NCI-H345 treated with DMSO at 0.1 percent for 48 hours (cell line): ENCODE results near the gene CLEC19A.
"Not testable (repeated sequence)": the region's sequence is repeated elsewhere in the genome, so short reads cannot be mapped to it uniquely, and the experiment has no call there.

ENCODE experiments used
- DNase-seq: peaks from one replicate; lab custom pipeline; 2025; ENCODE audit not compliant: unreplicated experiment; lab: John Stamatoyannopoulos, UW

The CLEC19A gene

GRCh38 chr16:19321186-19321585 is 35.7 kb downstream of the CLEC19A start:
- not testable (repeated sequence) for DNase-seq

DNA sequence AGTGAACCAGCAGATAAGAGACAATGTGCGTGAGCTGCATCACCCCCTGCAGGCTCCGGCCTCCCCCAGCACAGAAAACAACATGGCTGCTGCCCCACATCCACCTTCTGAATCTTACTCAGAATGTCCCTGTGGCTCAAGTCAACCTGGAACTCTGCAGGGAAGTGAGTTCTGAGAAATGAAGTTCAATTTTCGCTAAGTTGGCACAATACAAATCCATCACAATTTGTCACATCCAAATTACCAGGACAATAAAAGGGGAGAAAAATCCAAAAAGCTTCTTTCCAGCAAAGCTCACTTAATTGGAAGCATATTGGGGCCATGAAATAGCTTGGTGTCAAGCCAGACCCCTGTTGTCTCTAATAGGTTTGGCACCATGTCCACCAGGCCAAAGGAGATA is 38.1 kb downstream of the CLEC19A start:
- no peak for DNase-seq

DNA sequence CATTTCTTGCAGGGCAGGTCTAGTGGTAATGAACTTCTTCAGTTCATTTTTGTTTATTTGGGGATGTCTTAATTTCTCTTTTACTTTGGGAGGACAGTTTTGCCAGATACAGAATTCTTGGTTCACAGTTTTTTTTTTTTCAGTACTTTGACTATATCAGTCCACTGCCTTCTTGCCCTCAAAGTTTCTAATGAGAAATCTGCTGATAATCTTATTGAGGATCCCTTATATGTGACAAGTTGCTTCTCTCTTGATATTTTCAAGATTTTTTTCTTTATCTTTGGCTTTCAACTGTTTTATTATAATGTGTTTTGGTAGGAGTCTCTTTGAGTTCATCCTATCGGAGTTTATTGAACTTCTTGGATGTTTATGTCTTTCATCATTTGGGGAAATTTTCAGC is 42.8 kb downstream of the CLEC19A start:
- no peak for DNase-seq

- no peak for DNase-seq
Measured at GRCh38 chr16:19329932-19330331, 44.4 kb downstream of the CLEC19A start.

DNA sequence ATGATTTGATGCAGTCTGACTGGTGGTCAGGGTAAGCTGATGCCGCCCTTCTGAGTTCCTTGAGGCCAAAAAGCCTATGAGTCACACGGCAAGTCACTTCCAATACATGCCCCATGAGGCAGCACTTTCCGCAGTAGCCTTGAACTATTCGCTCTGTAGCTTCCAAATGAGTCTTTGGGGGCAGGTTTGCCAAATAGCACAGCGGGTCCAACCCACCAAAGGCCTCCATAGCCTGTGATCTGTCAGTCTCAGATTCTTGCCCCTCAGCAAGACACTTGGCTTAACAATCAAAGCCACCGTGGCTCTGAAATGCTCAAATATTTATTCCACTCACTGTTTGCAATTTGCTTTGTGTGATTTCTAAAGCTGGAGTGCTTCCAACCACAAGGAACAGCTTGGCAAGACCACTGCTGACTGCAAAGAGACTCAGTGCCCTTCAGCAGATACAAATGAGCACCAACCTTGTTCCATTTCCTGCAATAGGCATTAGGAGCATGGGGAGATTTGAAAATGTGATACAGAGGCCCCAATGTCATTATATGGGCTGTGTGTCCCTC is 45.4 kb downstream of the CLEC19A start:
- no peak for DNase-seq

DNA sequence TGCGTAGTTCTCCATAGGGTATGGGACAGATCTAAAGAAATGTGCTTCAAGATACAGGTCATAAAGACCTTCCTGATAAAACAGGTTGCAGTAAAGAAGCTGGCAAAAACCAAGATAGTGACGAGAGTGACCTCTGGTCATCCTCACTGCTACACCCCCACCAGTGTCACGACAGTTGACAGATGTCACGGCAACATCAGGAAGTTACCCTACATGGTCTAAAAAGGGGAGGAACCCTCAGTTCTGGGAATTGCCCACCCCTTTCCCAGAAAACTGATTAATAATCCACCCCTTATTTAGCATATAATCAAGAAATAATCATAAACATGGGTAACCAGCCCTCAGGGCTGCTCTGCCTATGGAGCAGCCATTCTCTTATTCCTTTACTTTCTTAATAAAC is 46.3 kb downstream of the CLEC19A start:
- no peak for DNase-seq

DNA sequence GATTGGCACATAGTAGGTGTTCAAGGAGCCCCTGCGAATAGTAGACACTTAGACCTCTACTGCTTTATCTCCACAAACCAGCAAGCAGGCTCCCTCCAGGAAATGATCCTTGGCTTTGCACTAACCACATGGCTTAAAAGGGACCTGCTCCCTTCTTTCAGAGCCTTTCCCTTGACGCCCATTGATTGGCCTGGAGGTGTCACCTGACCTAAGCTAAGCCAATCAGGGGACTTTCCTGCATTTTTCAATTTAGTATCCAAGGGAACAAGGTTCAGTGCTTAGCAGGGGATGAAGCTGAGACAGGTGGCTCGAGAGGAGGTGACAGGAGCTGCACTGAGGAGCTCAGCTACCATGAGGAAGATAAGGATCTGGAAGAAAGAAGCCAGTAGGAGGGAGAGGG is 52.8 kb downstream of the CLEC19A start:
- no peak for DNase-seq

- no peak for DNase-seq
Measured at GRCh38 chr16:19344224-19344801, 58.8 kb downstream of the CLEC19A start.

- DNase-seq = no peak
Measured at GRCh38 chr16:19344980-19345379, 59.4 kb downstream of the CLEC19A start.

DNA sequence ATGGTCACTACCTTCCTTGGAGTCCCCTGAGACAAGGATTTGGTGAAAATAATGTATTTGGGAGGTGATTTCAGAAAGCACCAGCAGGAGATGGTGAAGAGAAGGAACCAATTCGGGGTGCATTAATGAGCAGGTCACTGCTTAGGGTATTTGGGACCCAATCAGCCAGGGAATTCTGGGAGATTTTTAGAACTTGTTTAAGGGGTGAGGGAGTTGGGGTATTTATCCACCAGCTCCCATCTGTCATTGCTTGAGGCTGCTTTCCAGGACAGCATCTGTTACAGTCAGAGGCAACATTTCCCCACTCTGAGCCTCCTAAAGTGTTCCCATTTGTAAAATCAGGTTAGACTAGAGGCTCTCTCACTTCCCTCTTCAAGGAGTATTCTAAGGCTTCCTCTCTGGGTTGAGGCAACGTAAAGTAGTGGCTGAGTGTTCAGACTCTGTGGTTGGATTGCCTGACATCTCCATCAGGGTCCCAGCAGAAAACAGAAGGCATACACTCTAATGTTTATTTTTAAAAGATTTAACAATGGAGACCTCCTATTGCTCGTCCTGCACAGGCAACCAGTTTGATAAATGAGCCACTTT is 60.9 kb downstream of the CLEC19A start:
- DNase-seq = no peak

DNA sequence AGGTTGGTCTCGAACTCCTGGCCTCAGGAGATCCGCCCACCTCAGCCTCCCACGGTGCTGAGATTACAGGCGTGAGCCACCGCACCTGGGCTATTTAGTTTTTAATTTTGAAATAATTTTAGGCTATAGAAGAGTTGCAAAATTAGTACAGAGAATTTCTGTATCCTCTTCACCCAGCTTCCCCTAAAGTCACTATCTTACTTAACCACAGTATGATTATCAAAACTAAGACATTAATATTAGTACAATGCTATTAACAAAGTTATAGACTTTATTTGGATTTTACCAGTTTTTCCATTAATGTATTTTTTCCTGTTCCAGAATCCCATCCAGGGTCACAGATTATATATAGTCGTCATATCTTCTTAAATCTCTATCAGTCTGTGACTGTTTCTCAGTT is 62.6 kb downstream of the CLEC19A start:
- DNase-seq = no peak

DNA sequence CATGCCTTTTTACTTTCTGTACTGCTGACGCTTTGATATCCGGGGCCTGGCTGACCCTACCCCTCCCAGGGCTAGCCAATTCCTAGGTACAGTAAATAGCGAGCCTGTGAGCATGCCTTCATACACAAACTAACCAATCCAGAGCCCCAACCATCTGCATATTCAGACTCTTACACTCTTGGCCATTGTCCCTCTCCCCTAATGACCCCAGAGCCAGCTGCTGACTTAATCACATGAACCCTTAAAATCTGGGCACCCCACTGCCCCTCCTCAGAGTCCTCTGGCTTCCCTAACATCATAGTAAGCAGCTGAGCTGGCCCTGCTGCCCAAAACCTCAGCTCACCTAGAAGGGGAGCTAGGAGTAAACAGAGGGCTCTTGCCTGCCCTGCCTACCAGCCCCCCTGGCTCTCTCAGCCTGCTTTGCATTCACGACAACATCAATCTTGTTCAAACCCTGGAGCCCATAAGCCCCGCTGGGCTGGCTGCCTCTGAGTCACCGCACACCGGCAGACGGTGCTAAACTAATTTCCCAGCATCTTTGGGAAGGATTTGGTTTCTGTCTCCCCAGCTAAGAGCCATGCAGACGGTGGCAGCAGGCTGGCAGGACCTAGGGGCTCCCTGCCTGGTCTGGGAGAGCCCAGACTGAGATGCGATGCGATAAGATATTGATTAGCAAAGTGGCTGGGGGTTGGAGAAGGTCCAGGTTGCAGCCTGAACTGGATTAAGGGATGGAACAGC is 63.2 kb downstream of the CLEC19A start:
- no peak for DNase-seq

- no peak for DNase-seq
Measured at GRCh38 chr16:19354371-19354770, 68.8 kb downstream of the CLEC19A start.

- no peak for DNase-seq
Measured at GRCh38 chr16:19356024-19356952, 70.8 kb downstream of the CLEC19A start.

- DNase-seq = no peak
Measured at GRCh38 chr16:19359556-19359955, 74.0 kb downstream of the CLEC19A start.
